ENCODE results near the gene DSE. TPM values are rescaled to one million over a fixed set of nuclear protein-coding genes. Genes with fewer than 3 reads are reported as not detected.

DSE gene
- total and polyA plus RNA-seq, 4 donors: 15.4 to 59.1 (median 27.0) TPM

GRCh38 chr6:116475141-116475540 is 104.4 kb downstream of the DSE start:
- H3K9me3 ChIP-seq (ENCODE audit: control insufficient read depth, insufficient read depth, low read length): no peaks in the 10 kb centered on the region
- no peak overlapping the region for H3K4me3 ChIP-seq (ENCODE audit: low read depth, low read length)
- no peaks in the 10 kb centered on the region for H3K4me1 ChIP-seq (ENCODE audit: control insufficient read depth, insufficient read depth, low read length)
- H3K27ac ChIP-seq (ENCODE audit: low read depth, low read length): no peak overlapping the region
- H3K36me3 ChIP-seq (ENCODE audit: control insufficient read depth, insufficient read depth, low read length): no peaks in the 10 kb centered on the region
- DNase-seq (ENCODE audit: low read depth in 4 of 6, low spot score in 6 of 6): no peak
- WGBS (ENCODE audit: insufficient coverage): no CpG with 5 or more reads among the region's 1 CpG
- H3K27me3 ChIP-seq (ENCODE audit: control insufficient read depth, insufficient read depth, low read length): no peaks in the 10 kb centered on the region

- Histone ChIP-seq H3K27ac (ENCODE audit: low read depth, low read length) (no peak overlapping the region), H3K4me1 (ENCODE audit: control insufficient read depth, insufficient read depth, low read length) (no peaks in the 10 kb centered on the region), H3K36me3 (ENCODE audit: control insufficient read depth, insufficient read depth, low read length) (no peaks in the 10 kb centered on the region), H3K4me3 (ENCODE audit: low read depth, low read length) (no peak overlapping the region), H3K27me3 (ENCODE audit: control insufficient read depth, insufficient read depth, low read length) (no peaks in the 10 kb centered on the region), H3K9me3 (ENCODE audit: control insufficient read depth, insufficient read depth, low read length) (no peaks in the 10 kb centered on the region)
- DNase-seq (ENCODE audit: low read depth in 4 of 6, low spot score in 6 of 6): no peak
- WGBS (ENCODE audit: insufficient coverage): 92% methylated on average over 2 of the region's 5 CpGs
Observed at GRCh38 chr6:116476002-116476678, 105.4 kb downstream of the DSE start.

DNA sequence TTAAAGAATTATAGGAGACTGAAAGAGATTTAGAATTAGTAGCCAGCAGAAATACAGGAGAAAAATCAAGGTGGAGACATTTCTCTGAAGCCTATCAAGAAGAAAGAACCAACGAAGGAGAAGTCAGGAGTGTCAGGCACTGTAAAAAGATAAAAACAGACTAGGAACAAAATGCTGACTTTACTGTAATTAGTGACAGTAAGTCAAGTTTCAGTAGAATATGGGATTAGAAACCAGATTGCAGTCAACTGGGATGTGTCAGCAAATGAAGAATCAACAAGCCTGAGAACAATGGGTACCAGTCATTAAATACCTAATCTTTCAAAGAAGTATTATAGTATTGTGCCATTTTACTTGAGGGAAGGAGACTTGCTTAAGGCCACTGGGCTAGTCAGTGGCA is 112.0 kb downstream of the DSE start:
- Histone ChIP-seq H3K27ac (ENCODE audit: low read depth, low read length) (no peak overlapping the region), H3K4me1 (ENCODE audit: control insufficient read depth, insufficient read depth, low read length) (no peaks in the 10 kb centered on the region), H3K4me3 (ENCODE audit: low read depth, low read length) (no peak overlapping the region), H3K9me3 (ENCODE audit: control insufficient read depth, insufficient read depth, low read length) (no peaks in the 10 kb centered on the region), H3K36me3 (ENCODE audit: control insufficient read depth, insufficient read depth, low read length) (no peaks in the 10 kb centered on the region), H3K27me3 (ENCODE audit: control insufficient read depth, insufficient read depth, low read length) (no peaks in the 10 kb centered on the region)
- DNase-seq (ENCODE audit: low read depth in 4 of 6, low spot score in 6 of 6): no peak
- WGBS (ENCODE audit: insufficient coverage): 86% methylated on average over 1 of the region's 1 CpG

GRCh38 chr6:116483616-116484015 is 112.9 kb downstream of the DSE start:
- no CpG with 5 or more reads among the region's 2 CpGs for WGBS (ENCODE audit: insufficient coverage)
- H3K4me1 ChIP-seq (ENCODE audit: control insufficient read depth, insufficient read depth, low read length): no peaks in the 10 kb centered on the region
- H3K9me3 ChIP-seq (ENCODE audit: control insufficient read depth, insufficient read depth, low read length): no peaks in the 10 kb centered on the region
- H3K4me3 ChIP-seq (ENCODE audit: low read depth, low read length): no peak overlapping the region
- H3K27ac ChIP-seq (ENCODE audit: low read depth, low read length): no peak overlapping the region
- DNase-seq (ENCODE audit: low read depth in 4 of 6, low spot score in 6 of 6): no peak
- H3K36me3 ChIP-seq (ENCODE audit: control insufficient read depth, insufficient read depth, low read length): no peaks in the 10 kb centered on the region
- no peaks in the 10 kb centered on the region for H3K27me3 ChIP-seq (ENCODE audit: control insufficient read depth, insufficient read depth, low read length)

GRCh38 chr6:116485559-116486184 is 114.9 kb downstream of the DSE start:
- Histone ChIP-seq H3K4me1 (ENCODE audit: control insufficient read depth, insufficient read depth, low read length) (no peaks in the 10 kb centered on the region), H3K4me3 (ENCODE audit: low read depth, low read length) (no peak overlapping the region), H3K36me3 (ENCODE audit: control insufficient read depth, insufficient read depth, low read length) (no peaks in the 10 kb centered on the region), H3K27me3 (ENCODE audit: control insufficient read depth, insufficient read depth, low read length) (no peaks in the 10 kb centered on the region), H3K9me3 (ENCODE audit: control insufficient read depth, insufficient read depth, low read length) (no peaks in the 10 kb centered on the region), H3K27ac (ENCODE audit: low read depth, low read length) (no peak overlapping the region)
- no peak for DNase-seq (ENCODE audit: low read depth in 4 of 6, low spot score in 6 of 6)
- 100% methylated on average over 1 of the region's 5 CpGs for WGBS (ENCODE audit: insufficient coverage)

DNA sequence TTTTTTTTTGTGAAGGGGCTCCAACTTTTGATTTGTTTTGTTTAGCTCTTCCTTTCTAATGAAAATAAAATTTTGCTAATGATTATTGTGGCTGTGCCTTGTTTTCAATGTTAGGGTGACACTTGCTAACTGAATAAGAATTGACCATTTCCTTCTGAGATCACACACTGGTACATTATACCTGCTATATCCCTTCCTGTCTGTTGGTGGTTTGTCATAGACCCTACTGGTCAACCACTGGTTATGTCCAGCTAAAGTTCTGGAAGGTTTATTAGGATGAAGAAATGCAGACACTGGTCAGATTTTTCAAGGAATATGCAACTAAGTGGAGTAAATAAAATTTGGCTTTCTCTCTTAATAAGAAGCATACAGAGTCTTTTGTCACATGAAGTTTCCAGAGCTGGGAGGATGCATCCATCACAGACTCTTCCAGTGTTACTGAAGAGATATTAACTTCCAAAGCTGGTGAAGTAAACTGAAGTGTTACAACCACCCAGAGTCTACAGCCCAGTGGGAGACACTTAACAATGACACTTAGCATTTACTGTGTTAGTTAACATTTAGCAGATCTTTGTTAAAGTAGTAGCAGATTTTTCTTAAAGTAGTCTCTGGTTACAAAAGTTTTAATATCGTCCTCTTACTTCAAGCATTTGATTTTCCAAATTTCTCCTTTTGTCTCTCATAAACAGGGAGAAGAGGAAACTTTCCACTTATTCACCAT is 121.0 kb downstream of the DSE start:
- no CpG with 5 or more reads among the region's 1 CpG for WGBS (ENCODE audit: insufficient coverage)
- Histone ChIP-seq H3K9me3 (ENCODE audit: control insufficient read depth, insufficient read depth, low read length) (no peaks in the 10 kb centered on the region), H3K27ac (ENCODE audit: low read depth, low read length) (no peak overlapping the region), H3K4me1 (ENCODE audit: control insufficient read depth, insufficient read depth, low read length) (no peaks in the 10 kb centered on the region), H3K4me3 (ENCODE audit: low read depth, low read length) (no peak overlapping the region), H3K36me3 (ENCODE audit: control insufficient read depth, insufficient read depth, low read length) (no peaks in the 10 kb centered on the region), H3K27me3 (ENCODE audit: control insufficient read depth, insufficient read depth, low read length) (no peaks in the 10 kb centered on the region)
- DNase-seq (ENCODE audit: low read depth in 4 of 6, low spot score in 6 of 6): no peak

DNA sequence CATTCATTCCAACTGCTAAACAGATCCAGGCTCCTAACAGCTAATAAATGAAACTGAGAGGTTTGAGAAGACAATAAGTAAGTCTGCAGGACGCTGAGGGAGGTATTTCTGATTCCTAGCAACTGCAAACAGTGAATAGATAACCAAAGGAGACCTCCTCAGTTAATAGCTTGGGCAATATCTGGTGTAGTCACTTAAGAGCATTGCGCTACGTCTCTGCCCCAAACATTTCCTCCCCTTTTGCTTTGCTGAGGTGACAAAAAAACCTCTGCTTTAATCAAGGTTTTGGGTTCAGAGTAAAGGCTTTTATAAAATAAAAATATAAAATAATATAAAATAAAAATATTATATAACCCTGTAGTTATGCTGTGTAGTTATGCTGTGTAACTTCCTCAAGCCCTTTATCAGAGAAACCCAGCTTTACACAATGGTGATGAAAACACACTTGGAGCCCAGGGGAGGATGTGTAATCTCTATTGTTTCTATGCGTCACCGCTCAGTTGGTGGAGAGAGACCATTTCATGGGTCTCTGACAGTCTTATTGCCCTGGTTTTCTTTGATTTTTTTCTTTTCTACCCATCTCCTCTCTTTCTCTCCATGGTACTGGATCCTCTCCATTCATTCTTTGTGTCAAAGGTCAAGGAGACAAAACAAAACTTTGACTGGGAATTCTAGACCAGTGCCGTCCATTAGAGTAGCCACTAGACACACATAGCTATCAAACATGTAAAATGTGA is 121.8 kb downstream of the DSE start:
- no peak overlapping the region for H3K27ac ChIP-seq (ENCODE audit: low read depth, low read length)
- H3K9me3 ChIP-seq (ENCODE audit: control insufficient read depth, insufficient read depth, low read length): no peaks in the 10 kb centered on the region
- no peaks in the 10 kb centered on the region for H3K36me3 ChIP-seq (ENCODE audit: control insufficient read depth, insufficient read depth, low read length)
- no peaks in the 10 kb centered on the region for H3K27me3 ChIP-seq (ENCODE audit: control insufficient read depth, insufficient read depth, low read length)
- no peak overlapping the region for H3K4me3 ChIP-seq (ENCODE audit: low read depth, low read length)
- H3K4me1 ChIP-seq (ENCODE audit: control insufficient read depth, insufficient read depth, low read length): no peaks in the 10 kb centered on the region
- DNase-seq (ENCODE audit: low read depth in 4 of 6, low spot score in 6 of 6): no peak
- WGBS (ENCODE audit: insufficient coverage): 20% methylated on average over 1 of the region's 6 CpGs

Other genes starting within 250 kb of the DSE start
- gene COL10A1, start 244.8 kb upstream of the DSE start, total RNA-seq: under 1 TPM; 0.40 to 0.66 TPM
- under 1 TPM; 0.13 to 0.41 TPM for gene COL10A1, start 244.8 kb upstream of the DSE start, polyA plus RNA-seq (ENCODE audit: insufficient read length in 2 of 2)
- gene TSPYL4, start 116.9 kb upstream of the DSE start, total RNA-seq: 100 to 1,000 TPM in 1 of 2 donors, 10 to 100 TPM in 1; 57.6 to 101 TPM
- gene TSPYL4, start 116.9 kb upstream of the DSE start, polyA plus RNA-seq (ENCODE audit: insufficient read length in 2 of 2): 100 to 1,000 TPM; 137 to 162 TPM
- gene TSPYL1, start 91.0 kb upstream of the DSE start, total RNA-seq: 100 to 1,000 TPM in 1 of 2 donors, 10 to 100 TPM in 1; 80.5 to 122 TPM
- 100 to 1,000 TPM; 124 to 131 TPM for gene TSPYL1, start 91.0 kb upstream of the DSE start, polyA plus RNA-seq (ENCODE audit: insufficient read length in 2 of 2)
- 1 to 10 TPM; 6.7 to 8.5 TPM for gene CALHM6, start 90.4 kb downstream of the DSE start, total RNA-seq
- gene CALHM6, start 90.4 kb downstream of the DSE start, polyA plus RNA-seq (ENCODE audit: insufficient read length in 2 of 2): 1 to 10 TPM; 7.0 to 9.0 TPM
- gene CALHM5, start 140.7 kb downstream of the DSE start, total RNA-seq: 1 to 10 TPM; 2.6 to 4.5 TPM
- gene CALHM5, start 140.7 kb downstream of the DSE start, polyA plus RNA-seq (ENCODE audit: insufficient read length in 2 of 2): under 1 TPM; 0.75 to 0.82 TPM
- gene TRAPPC3L, start 174.7 kb downstream of the DSE start, total RNA-seq: 10 to 100 TPM in 1 of 2 donors, under 1 TPM in 1; 0.33 to 16.1 TPM
- gene TRAPPC3L, start 174.7 kb downstream of the DSE start, polyA plus RNA-seq (ENCODE audit: insufficient read length in 2 of 2): under 1 TPM; 0.45 to 0.46 TPM
- under 1 TPM; 0.22 to 0.30 TPM for gene CALHM4, start 182.8 kb downstream of the DSE start, total RNA-seq
- gene CALHM4, start 182.8 kb downstream of the DSE start, polyA plus RNA-seq (ENCODE audit: insufficient read length in 2 of 2): not detected
- 10 to 100 TPM; 47.2 to 82.8 TPM for gene RWDD1, start 200.6 kb downstream of the DSE start, total RNA-seq
- 10 to 100 TPM; 83.9 to 92.4 TPM for gene RWDD1, start 200.6 kb downstream of the DSE start, polyA plus RNA-seq (ENCODE audit: insufficient read length in 2 of 2)
- 10 to 100 TPM in 1 of 2 donors, 1 to 10 TPM in 1; 7.2 to 19.2 TPM for gene RSPH4A, start 245.5 kb downstream of the DSE start, total RNA-seq
- gene RSPH4A, start 245.5 kb downstream of the DSE start, polyA plus RNA-seq (ENCODE audit: insufficient read length in 2 of 2): 10 to 100 TPM in 1 of 2 donors, 1 to 10 TPM in 1; 6.6 to 11.0 TPM